GM18498 (cell line): ENCODE results near the gene TYRO3.
A peak's percentile ranks its signal among the peaks of the same experiment; 100 is the strongest.

Experiments used
- ATAC-seq: cut with Tn5 transposase; IDR thresholded peaks from one replicate; pipeline ENCODE4 v1.9.1; 2021; ENCODE audit warnings: mild to moderate bottlenecking, moderate library complexity; ENCODE audit not compliant: unreplicated experiment

Gene TYRO3

GRCh38 chr15:41558400-41559238, at the start of gene TYRO3:
TYRO3 (plus strand) TSS chr15:41559212; CDS start chr15:41559258, 46 bp downstream.
- ATAC-seq: no peak

- no peak for ATAC-seq
These were observed 48.3 kb upstream of the TYRO3 start for GRCh38 chr15:41510728-41511127.

- no peak for ATAC-seq
These were observed 47.6 kb upstream of the TYRO3 start for GRCh38 chr15:41511331-41511898.

GRCh38 chr15:41511899-41512369, 47.1 kb upstream of the TYRO3 start:
- ATAC-seq: no peak

- no peak for ATAC-seq
These were observed 46.5 kb upstream of the TYRO3 start for GRCh38 chr15:41512512-41512939.

GRCh38 chr15:41512940-41513505, 46.0 kb upstream of the TYRO3 start:
- ATAC-seq: peak; percentile 44

GRCh38 chr15:41513506-41514227, 45.3 kb upstream of the TYRO3 start, which contains the start of gene LTK:
LTK (minus strand) TSS chr15:41513827; CDS start chr15:41513709, 118 bp downstream.
- ATAC-seq: no peak

- no peak for ATAC-seq
These were observed 41.0 kb upstream of the TYRO3 start for GRCh38 chr15:41517895-41518449.

GRCh38 chr15:41520636-41521035, 38.4 kb upstream of the TYRO3 start:
- no peak for ATAC-seq

GRCh38 chr15:41521614-41522013, 37.4 kb upstream of the TYRO3 start:
- no peak for ATAC-seq

GRCh38 chr15:41523097-41523496, 35.9 kb upstream of the TYRO3 start:
- ATAC-seq: no peak

GRCh38 chr15:41530363-41530956, 28.6 kb upstream of the TYRO3 start:
- no peak for ATAC-seq

GRCh38 chr15:41535544-41535943, 23.5 kb upstream of the TYRO3 start:
- ATAC-seq: no peak

GRCh38 chr15:41536866-41537265, 22.1 kb upstream of the TYRO3 start:
- ATAC-seq: no peak

- ATAC-seq: no peak
These were observed 15.5 kb upstream of the TYRO3 start for GRCh38 chr15:41543521-41543870.

GRCh38 chr15:41544650-41545015, 14.4 kb upstream of the TYRO3 start:
- ATAC-seq: no peak

GRCh38 chr15:41545218-41545617, 13.8 kb upstream of the TYRO3 start:
- no peak for ATAC-seq

- no peak for ATAC-seq
These were observed 11.9 kb upstream of the TYRO3 start for GRCh38 chr15:41546851-41547786.

GRCh38 chr15:41550066-41550775, 8.8 kb upstream of the TYRO3 start:
- no peak for ATAC-seq
